Stimulated activated CD8-positive, alpha-beta memory T cell treated with anti-CD3 and anti-CD28 coated beads, Interleukin-15, amount 100 ng/mL, for 48 hours (primary cell): ENCODE results near the gene DAB2.
"Not testable (repeated sequence)": the region's sequence is repeated elsewhere in the genome, so short reads cannot be mapped to it uniquely, and the experiment has no call there.

ENCODE experiments used
- DNase-seq, 2 donors: peaks; one replicate each; pipeline ENCODE4 v3.0.0-alpha.2; 2020; ENCODE audit warnings: low read depth in 2 of 2

DAB2 gene

DNA sequence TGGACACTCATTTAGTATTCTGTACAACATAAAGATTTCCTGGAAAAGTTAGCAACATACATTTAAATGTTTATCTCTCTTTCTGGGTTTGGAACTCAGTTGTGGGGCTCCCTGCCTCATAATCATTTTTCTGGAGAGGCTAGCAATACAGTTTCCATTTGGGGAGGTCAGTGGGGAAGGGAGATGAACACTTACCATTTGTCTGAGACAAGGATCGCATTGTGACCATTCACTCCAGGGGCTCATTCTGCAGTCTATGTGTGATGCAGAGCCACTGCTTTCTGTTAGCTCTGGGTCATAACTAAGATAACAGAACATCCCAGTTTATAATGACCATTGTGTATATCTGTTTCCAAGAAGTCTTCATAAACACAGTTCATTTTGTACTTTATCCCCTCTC lies 82.9 kb downstream of the DAB2 start:
- DNase-seq: no peak

DNA sequence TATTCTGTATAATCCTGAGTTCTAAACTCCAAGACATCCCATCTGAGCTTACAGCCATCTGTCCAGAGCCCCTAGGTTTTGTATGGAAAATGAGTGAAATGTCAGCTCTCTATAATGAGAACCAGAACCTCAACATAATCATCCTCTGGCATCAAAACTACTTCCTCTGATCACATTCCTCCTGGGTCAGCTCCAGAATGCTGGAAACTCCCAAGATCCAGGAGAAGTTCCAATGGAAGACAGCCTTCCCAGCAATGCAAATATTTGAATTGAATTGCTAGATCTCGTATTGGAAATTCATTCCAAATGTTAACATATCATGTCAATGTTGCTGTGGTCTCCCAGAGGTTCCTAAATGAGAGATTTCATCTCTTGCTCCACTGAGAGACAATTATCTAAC lies 84.3 kb downstream of the DAB2 start:
- DNase-seq: no peak

DNA sequence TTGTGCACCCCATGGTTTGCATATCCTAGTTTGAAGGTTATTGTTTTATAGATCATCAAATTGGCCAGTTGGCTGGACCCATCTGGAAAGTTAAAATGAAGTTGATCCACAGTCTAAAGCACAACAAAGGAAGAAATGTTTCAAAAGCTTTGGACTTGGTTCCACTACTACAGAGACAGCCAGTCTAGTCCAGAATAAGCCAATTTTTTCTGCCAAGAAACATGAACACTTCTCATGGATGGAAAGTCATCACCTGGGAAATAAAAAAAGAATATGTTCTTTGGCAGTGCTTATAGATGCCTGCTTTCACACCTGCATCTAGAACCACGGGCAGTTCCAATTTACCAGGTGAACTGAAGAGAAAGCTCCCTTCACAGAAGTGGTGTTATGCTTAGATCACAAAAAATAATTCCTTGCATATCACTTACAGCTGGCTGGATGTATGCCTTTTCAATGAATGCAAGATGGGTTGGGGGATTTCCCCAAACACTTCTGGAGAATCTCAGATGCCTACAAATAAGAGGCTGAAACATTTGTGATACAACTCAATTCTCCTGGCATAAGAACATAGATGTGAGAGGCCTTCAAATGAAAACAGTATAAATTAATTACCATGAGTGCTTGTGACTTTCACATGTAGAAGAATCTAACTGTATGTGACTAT lies 87.4 kb downstream of the DAB2 start:
- no peak for DNase-seq

DNA sequence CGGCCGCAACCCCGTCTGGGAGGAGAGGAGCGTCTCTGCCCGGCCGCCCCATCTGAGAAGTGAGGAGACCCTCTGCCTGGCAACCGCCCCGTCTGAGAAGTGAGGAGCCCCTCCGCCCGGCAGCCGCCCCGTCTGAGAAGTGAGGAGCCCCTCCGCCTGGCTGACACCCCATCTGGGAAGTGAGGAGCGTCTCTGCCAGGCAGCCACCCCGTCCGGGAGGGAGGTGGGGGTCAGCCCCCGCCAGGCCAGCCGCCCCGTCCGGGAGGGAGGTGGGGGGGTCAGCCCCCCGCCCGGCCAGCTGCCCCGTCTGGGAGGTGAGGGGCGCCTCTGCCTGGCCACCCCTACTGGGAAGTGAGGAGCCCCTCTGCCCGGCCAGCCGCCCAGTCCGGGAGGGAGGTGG lies 90.5 kb downstream of the DAB2 start:
- not testable (repeated sequence) for DNase-seq

DNA sequence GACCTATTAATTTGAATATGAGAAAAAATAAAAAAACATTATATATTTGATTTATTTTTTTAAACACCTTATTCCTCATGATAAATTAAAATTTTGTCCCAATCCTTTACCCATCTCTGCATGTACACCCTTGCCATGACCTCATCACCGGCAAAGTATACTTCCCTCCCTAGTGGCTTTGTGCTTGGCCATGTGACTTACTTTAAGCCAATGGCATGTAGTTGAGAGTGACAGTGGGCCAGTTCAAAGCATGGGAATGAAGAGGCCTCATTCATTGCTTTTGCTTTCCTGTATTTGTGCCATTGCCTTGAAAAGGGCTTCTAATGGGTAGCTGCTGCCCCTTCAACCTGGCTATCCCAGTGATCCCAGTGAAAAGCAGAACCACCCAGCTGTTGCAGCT lies 91.7 kb downstream of the DAB2 start:
- no peak for DNase-seq

DNA sequence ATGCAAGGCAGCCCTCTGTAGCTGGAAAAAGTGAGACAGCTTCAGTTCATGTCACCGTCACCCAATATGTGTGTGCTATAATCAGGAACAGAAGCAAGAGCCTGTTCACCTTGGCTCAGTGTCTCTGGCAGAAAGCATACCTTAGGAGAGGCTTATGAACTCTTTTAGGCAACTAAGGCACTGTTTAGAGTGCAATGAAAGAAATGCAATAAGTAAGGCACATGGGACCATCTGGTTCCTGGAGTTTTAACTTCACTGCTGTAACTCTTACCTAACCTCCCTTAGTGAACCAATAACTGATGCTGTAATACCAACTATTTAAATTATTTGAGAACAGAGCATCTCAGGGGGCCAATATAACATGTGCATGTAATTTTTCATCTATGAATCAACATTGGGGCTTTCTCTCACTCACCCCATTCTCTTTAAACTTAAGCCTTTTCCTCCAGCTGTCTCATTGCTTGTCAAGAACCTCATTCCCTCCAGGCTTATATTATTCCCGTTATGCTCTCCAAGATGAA lies 92.9 kb downstream of the DAB2 start:
- DNase-seq: no peak

DNA sequence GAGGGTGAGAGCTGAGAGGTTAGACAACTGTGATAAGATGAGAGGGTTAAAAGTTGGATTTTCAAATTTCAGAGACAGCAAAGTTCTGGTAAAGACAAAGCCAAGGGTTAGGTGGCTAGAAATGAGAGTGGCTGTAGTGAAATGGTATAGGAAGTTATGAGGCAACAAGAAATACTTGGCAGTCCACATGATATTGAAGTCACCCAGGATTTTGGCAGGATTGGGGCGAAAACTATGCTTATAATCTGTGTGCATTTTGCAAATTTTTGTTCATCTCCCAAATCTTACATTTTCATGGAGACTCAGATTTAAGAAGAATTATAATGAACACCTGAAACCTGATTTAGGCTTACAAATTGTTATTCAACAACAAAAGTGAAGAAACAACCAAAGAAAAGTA lies 96.0 kb downstream of the DAB2 start:
- no peak for DNase-seq

DNA sequence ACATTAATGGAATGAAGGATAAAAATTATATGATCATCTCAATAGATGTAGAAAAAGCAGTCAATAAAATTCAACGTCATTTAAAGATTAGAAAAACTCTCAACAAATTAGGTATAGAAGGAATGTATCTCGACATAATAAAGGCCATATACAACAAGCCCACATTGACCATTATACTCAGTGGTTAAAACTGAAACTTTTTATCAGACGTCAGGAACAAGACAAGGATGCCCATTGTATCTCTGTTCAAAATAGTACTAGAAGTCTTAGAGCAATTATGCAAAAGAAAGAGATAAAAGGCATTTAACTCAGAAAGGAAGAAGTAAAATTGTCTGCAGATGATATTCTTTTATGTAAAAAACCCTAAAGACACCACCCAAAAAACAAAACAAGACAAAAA lies 101.2 kb downstream of the DAB2 start:
- no peak for DNase-seq
